HUES64 (cell line): ENCODE data around the gene TRAF1.

Source experiments
- H3K27ac ChIP-seq: 2 replicates; pipeline ENCODE4 v1.7.0; 2013; ENCODE audit warnings: low read depth, low read length, inconsistent platforms
- H3K27me3 ChIP-seq: 2 replicates; pipeline ENCODE4 v1.6.1; 2013; ENCODE audit warnings: mild to moderate bottlenecking, low read length; ENCODE audit not compliant: insufficient read depth
- H3K36me3 ChIP-seq: 2 replicates; pipeline ENCODE4 v1.6.1; 2013; ENCODE audit warnings: mild to moderate bottlenecking, low read length; ENCODE audit not compliant: insufficient read depth
- H3K4me1 ChIP-seq: 2 replicates; pipeline ENCODE4 v1.6.1; 2013; ENCODE audit warnings: mild to moderate bottlenecking, low read length, moderate library complexity; ENCODE audit not compliant: insufficient read depth
- H3K4me3 ChIP-seq: 2 replicates; pipeline ENCODE4 v1.5.1; 2013; ENCODE audit warnings: mild to moderate bottlenecking, low read length, moderate library complexity
- H3K9ac ChIP-seq: 2 replicates; pipeline ENCODE4 v1.6.1; 2013; ENCODE audit warnings: mild to moderate bottlenecking, low read depth, low read length
- H3K9me3 ChIP-seq: 2 replicates; pipeline ENCODE4 v1.6.1; 2013; ENCODE audit warnings: low read depth, low read length; ENCODE audit not compliant: insufficient read depth
- WGBS: fragments of 150-250, 120-280 bp; methylation state at CpG from one replicate; pipeline ENCODE4 v1.1.7; 2013; ENCODE audit warnings: missing lambda C conversion rate; 5-methylcytosine and 5-hydroxymethylcytosine counted together

The TRAF1 gene

GRCh38 chr9:120940573-120940972, 14.0 kb upstream of the TRAF1 start:
- H3K4me1 ChIP-seq = peaks cover 19% of the 10 kb centered on the region
- no peak overlapping the region for H3K27ac ChIP-seq
- no peaks in the 10 kb centered on the region for H3K9me3 ChIP-seq
- no peak overlapping the region for H3K4me3 ChIP-seq
- no peaks in the 10 kb centered on the region for H3K36me3 ChIP-seq
- H3K27me3 ChIP-seq = no peaks in the 10 kb centered on the region
- 80% methylated on average over 10 of the region's 10 CpGs for WGBS
- H3K9ac ChIP-seq = no peak overlapping the region

DNA sequence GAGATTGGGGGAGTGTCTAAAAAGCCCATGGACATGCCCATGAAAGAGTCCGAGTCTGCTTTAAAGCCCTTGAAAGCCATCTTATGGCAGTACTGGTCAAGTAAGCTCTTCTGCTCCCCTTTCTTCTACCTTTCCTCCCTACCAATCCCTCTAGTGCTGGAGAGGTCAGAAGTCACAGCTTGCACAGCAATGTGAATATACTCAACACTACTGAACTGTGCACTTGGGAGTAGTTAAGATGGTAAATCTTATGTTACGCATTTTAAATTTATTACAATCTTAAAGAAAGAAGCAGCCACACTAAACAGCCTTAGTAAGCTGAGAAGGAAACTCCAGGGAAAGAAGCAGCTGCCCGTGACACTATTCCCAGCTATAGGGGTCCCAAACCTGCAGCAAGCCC, 12.3 kb upstream of the TRAF1 start:
- WGBS = 85% methylated on average over 2 of the region's 3 CpGs
- H3K4me3 ChIP-seq = no peak overlapping the region
- H3K36me3 ChIP-seq = no peaks in the 10 kb centered on the region
- no peak overlapping the region for H3K27ac ChIP-seq
- no peaks in the 10 kb centered on the region for H3K27me3 ChIP-seq
- peaks cover 19% of the 10 kb centered on the region for H3K4me1 ChIP-seq
- no peak overlapping the region for H3K9ac ChIP-seq
- no peaks in the 10 kb centered on the region for H3K9me3 ChIP-seq

DNA sequence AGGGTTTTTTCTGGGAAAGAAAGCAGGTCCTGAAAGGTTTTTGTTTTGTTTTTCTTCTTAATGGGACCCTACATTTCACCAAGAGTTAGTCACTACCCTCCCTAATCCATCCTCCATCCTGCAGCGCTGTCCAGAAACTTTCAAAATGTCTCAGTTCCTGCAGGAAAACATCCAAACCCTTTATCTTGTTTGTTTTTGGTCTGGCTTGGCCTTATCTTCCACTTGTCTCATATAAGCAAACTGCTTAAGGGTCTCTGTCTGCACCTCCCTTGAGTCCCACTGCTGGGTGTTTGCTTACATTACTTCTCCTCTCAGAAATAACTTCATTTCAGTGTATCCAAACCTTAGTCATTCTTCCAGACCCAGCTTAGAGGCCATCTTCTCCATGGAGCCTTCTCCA, 11.0 kb upstream of the TRAF1 start:
- no peaks in the 10 kb centered on the region for H3K9me3 ChIP-seq
- 88% methylated on average over 1 of the region's 1 CpG for whole genome bisulfite sequencing
- H3K27me3 ChIP-seq = no peaks in the 10 kb centered on the region
- H3K36me3 ChIP-seq = no peaks in the 10 kb centered on the region
- H3K4me3 ChIP-seq = no peak overlapping the region
- peaks cover 16% of the 10 kb centered on the region for H3K4me1 ChIP-seq
- no peak overlapping the region for H3K27ac ChIP-seq
- H3K9ac ChIP-seq = no peak overlapping the region

- no peaks in the 10 kb centered on the region for H3K27me3 ChIP-seq
- H3K36me3 ChIP-seq = no peaks in the 10 kb centered on the region
- no peak overlapping the region for H3K27ac ChIP-seq
- H3K4me1 ChIP-seq = peaks cover 11% of the 10 kb centered on the region
- no peak overlapping the region for H3K9ac ChIP-seq
- no peak overlapping the region for H3K4me3 ChIP-seq
- 93% methylated on average over 1 of the region's 1 CpG for WGBS
- H3K9me3 ChIP-seq = no peaks in the 10 kb centered on the region
Observed at GRCh38 chr9:120937127-120937526, 10.5 kb upstream of the TRAF1 start.

- H3K27me3 ChIP-seq = no peaks in the 10 kb centered on the region
- no peak overlapping the region for H3K27ac ChIP-seq
- no peaks in the 10 kb centered on the region for H3K36me3 ChIP-seq
- no peak overlapping the region for H3K9ac ChIP-seq
- no peaks in the 10 kb centered on the region for H3K9me3 ChIP-seq
- H3K4me1 ChIP-seq = peaks cover 9% of the 10 kb centered on the region
- 39% methylated on average over 2 of the region's 2 CpGs for WGBS
- no peak overlapping the region for H3K4me3 ChIP-seq
Observed at GRCh38 chr9:120936764-120937122, 10.1 kb upstream of the TRAF1 start.

- no peaks in the 10 kb centered on the region for H3K27me3 ChIP-seq
- no peaks in the 10 kb centered on the region for H3K36me3 ChIP-seq
- H3K4me1 ChIP-seq = peaks cover 5% of the 10 kb centered on the region
- no peak overlapping the region for H3K27ac ChIP-seq
- no peak overlapping the region for H3K4me3 ChIP-seq
- 41% methylated on average over 10 of the region's 10 CpGs for WGBS
- H3K9ac ChIP-seq = no peak overlapping the region
- no peaks in the 10 kb centered on the region for H3K9me3 ChIP-seq
Observed at GRCh38 chr9:120936011-120936763, 9.6 kb upstream of the TRAF1 start.

DNA sequence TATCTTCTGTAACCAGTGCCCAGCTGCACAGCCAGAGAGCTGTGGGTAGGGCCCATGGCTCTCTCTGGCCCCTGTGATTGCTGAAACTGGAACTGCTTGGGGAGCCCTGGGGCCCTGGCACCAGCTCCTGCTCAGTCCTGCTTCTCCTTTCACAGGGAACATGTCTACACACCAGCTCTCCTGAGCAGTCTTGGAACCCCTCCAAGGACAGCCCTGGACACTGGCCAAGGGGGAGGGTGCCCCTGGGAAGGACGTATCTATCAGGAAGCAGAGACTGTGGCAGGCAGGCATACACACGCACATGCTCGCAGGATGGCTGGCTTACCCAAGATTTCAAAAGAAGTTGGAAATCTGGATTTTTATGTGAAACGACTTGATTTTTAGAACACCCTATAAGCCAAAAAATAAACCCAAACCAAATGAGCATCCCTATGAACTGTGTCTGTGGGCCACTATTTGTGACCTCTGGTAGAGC, 8.8 kb upstream of the TRAF1 start:
- WGBS = 80% methylated on average over 4 of the region's 4 CpGs
- Histone ChIP-seq H3K4me1 (no peaks in the 10 kb centered on the region), H3K4me3 (no peak overlapping the region), H3K27me3 (no peaks in the 10 kb centered on the region), H3K36me3 (no peaks in the 10 kb centered on the region), H3K9ac (no peak overlapping the region), H3K27ac (no peak overlapping the region), H3K9me3 (no peaks in the 10 kb centered on the region)

GRCh38 chr9:120934281-120934680, 7.7 kb upstream of the TRAF1 start:
- no peak overlapping the region for H3K4me3 ChIP-seq
- no peaks in the 10 kb centered on the region for H3K4me1 ChIP-seq
- H3K27ac ChIP-seq = no peak overlapping the region
- WGBS = 82% methylated on average over 3 of the region's 3 CpGs
- no peaks in the 10 kb centered on the region for H3K36me3 ChIP-seq
- H3K27me3 ChIP-seq = no peaks in the 10 kb centered on the region
- no peaks in the 10 kb centered on the region for H3K9me3 ChIP-seq
- H3K9ac ChIP-seq = no peak overlapping the region

- no peak overlapping the region for H3K27ac ChIP-seq
- H3K36me3 ChIP-seq = no peaks in the 10 kb centered on the region
- H3K27me3 ChIP-seq = peaks cover under 1% of the 10 kb centered on the region; the same call in 1 of the 2 replicates
- H3K9ac ChIP-seq = no peak overlapping the region
- no peaks in the 10 kb centered on the region for H3K9me3 ChIP-seq
- no peaks in the 10 kb centered on the region for H3K4me1 ChIP-seq
- H3K4me3 ChIP-seq = no peak overlapping the region
- 94% methylated on average over 8 of the region's 8 CpGs for WGBS
Observed at GRCh38 chr9:120933310-120934055, 6.9 kb upstream of the TRAF1 start.

DNA sequence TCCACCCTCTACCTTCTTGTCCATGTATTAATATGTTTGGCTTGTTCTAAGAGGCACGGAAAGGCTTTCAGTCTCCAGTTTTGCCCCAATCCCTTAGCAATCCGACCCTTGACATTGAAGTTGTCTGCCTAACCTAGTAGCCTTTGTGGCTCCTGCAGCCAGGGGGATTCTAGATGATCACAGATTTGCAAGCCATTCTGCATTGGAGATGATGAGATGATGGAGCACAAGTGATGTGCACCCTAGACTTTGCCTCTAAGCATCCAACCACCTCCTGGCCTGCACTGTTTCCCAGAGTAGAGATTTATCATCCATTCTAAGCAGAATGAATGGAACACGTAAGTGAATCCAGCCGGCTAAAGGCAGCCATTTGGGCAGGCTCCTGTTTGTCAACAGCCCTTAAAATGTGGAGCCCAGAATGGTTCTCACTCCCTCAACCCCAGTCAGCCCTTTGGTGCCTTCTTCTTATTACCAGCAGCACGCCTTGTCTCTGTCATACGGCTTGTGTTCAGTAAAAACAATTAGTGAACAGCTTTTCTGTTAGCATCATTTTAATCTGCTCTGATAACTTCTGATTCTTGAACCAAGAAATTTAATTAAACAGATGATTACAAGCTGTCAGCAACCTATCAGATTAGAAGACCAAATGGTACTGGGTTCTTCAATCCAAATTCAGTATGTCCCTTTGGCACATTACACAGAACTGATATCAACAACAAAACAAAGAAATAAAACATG, 5.7 kb upstream of the TRAF1 start:
- no peaks in the 10 kb centered on the region for H3K9me3 ChIP-seq
- peaks cover 13% of the 10 kb centered on the region for H3K27me3 ChIP-seq
- H3K27ac ChIP-seq = no peak overlapping the region
- WGBS = 90% methylated on average over 6 of the region's 6 CpGs
- H3K4me3 ChIP-seq = no peak overlapping the region
- no peak overlapping the region for H3K9ac ChIP-seq
- 0 out of 2 replicates have a peak, but pooled peaks cover 4% of the 10 kb centered on the region for H3K4me1 ChIP-seq
- H3K36me3 ChIP-seq = no peaks in the 10 kb centered on the region
